ENCODE measurements around the gene SERPINA7. TPM values are rescaled to one million over a fixed set of nuclear protein-coding genes. Genes with fewer than 3 reads are reported as not detected.

SERPINA7 gene
- total and polyA plus RNA-seq, 2 of the 13 experiments (the other 11 are each of a cell fraction or from before 2014, with no cell fraction given), result 315 to 456 TPM

DNA sequence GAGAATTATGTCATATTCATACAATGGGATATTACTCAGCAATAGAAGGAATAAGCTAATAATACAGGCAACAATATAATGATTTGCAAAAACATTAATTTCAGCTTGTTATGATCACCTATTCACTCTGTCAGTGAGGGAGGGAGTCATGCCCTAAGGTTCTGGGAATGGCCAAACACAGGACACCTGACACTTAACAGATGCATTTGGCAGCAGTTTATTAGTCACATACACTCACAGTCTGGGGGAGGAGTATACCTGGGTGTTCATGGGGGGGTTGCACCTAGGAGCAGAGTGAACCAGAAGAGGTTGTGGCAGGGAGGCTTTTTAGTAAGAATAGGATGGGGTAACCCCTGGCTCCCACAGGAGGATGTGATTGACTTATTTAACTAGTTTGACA, 38.3 kb downstream of the SERPINA7 start:
- Histone ChIP-seq H3K9ac (ENCODE audit: insufficient read depth, low read depth, low read length) (no peak overlapping the region), H3K36me3 (replicated peaks in 1 of 2; ENCODE audit: control insufficient read depth in 1 of 2, insufficient read depth in 2 of 2, low read length in 2 of 2) (no peaks in the 10 kb centered on the region), H4K20me1 (ENCODE audit: insufficient read depth, low read length) (no peaks in the 10 kb centered on the region), H3K27me3 (ENCODE audit: control insufficient read depth in 1 of 2, insufficient read depth in 2 of 2, low read length in 2 of 2) (no peaks in the 10 kb centered on the region), H3K9me3 (ENCODE audit: low read length) (no peaks in the 10 kb centered on the region), H3K4me2 (ENCODE audit: low read depth, low read length) (peak overlapping the region; percentile 32; the same call in 1 of the 2 replicates), H2AFZ (ENCODE audit: low read length) (no peak overlapping the region), H3K79me2 (ENCODE audit: insufficient read depth, low read length) (no peaks in the 10 kb centered on the region), H3K27ac (ENCODE audit: extremely low read length, insufficient read depth, low read length) (no peak overlapping the region), H3K4me1 (ENCODE audit: insufficient read depth, low read length) (peaks cover 45% of the 10 kb centered on the region), H3K4me3 (replicated peaks in 1 of 3; ENCODE audit: insufficient read depth in 1 of 3, low read depth in 2 of 3, low read length in 3 of 3) (no peak overlapping the region)
- CTCF ChIA-PET (ENCODE audit: low intra/inter-chr PET ratio, low total read pairs), result no interaction called here
- POLR2A ChIA-PET, result no interaction called here
- ATAC-seq (no peak), DNase-seq (ENCODE audit: low spot score) (no peak), FAIRE-seq (no peak)
- TF ChIP-seq ZNF7 (CRISPR knock-in tag; IDR thresholded peaks at IDR 0.05), result no peak
- TF ChIP-seq ZEB1 (IDR thresholded peaks at IDR 0.05; ENCODE audit: insufficient replicate concordance, low read depth), result no peak
- TF ChIP-seq SIX4 (CRISPR knock-in tag; IDR thresholded peaks at IDR 0.05), result no peak
- no peak for TF ChIP-seq ZNF772 (CRISPR knock-in tag; IDR thresholded peaks at IDR 0.05)
- TF ChIP-seq, protein P1, sequence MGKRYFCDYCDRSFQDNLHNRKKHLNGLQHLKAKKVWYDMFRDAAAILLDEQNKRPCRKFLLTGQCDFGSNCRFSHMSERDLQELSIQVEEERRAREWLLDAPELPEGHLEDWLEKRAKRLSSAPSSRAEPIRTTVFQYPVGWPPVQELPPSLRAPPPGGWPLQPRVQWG (CRISPR knock-in tag; IDR thresholded peaks at IDR 0.05; ENCODE audit: borderline replicate concordance, low read depth), result no peak
- TF ChIP-seq NFKB2 (CRISPR knock-in tag; IDR thresholded peaks at IDR 0.05; ENCODE audit: borderline replicate concordance), result no peak
- no TSS peak for BruUV-seq (replicated peaks)
- in situ Hi-C loops (cut with HindIII; ENCODE audit: extremely low pct_ligation_motif_present, low pct_unique_long_range_greater_than_20kb) (no loop called here), intact Hi-C loops (cut with micrococcal nuclease; ENCODE audit: unreplicated experiment) (no loop called here)

DNA sequence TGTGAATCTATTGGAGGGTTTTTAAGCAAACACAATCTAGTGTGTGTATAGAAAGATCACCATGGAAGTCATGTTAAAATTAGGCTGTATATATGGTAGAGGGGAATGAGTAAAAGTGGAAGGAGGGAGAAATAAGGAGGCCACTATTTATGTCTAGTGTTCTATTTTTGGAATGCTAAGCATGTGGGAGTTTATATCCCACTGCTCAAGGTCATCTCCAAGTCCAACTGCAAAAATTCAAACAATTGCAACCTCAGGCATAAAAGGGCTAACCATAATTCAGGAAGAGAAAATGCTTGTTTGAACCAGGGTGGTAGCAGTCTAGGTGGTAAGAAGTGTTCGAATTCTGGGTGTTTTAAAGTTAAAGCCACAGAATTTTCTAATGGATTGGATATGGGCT, 39.2 kb downstream of the SERPINA7 start:
- H3K27me3 ChIP-seq (ENCODE audit: control insufficient read depth in 1 of 2, insufficient read depth in 2 of 2, low read length in 2 of 2), result no peaks in the 10 kb centered on the region
- H3K4me2 ChIP-seq (ENCODE audit: low read depth, low read length), result peak overlapping the region; percentile 23; the same call in 1 of the 2 replicates
- H3K4me3 ChIP-seq (replicated peaks in 1 of 3; ENCODE audit: insufficient read depth in 1 of 3, low read depth in 2 of 3, low read length in 3 of 3), result no peak overlapping the region
- no peaks in the 10 kb centered on the region for H3K79me2 ChIP-seq (ENCODE audit: insufficient read depth, low read length)
- H4K20me1 ChIP-seq (ENCODE audit: insufficient read depth, low read length), result no peaks in the 10 kb centered on the region
- no peak overlapping the region for H2AFZ ChIP-seq (ENCODE audit: low read length)
- ATAC-seq (peak; percentile 35), FAIRE-seq (no peak), DNase-seq (ENCODE audit: low spot score) (peak; percentile 45)
- no TSS peak for BruUV-seq (replicated peaks)
- intact Hi-C loops (cut with micrococcal nuclease; ENCODE audit: unreplicated experiment) (no loop called here), in situ Hi-C loops (cut with HindIII; ENCODE audit: extremely low pct_ligation_motif_present, low pct_unique_long_range_greater_than_20kb) (no loop called here)
- whole genome bisulfite sequencing (ENCODE audit: low lambda C conversion rate), result 6% methylated on average over 1 of the region's 1 CpG
- H3K36me3 ChIP-seq (replicated peaks in 1 of 2; ENCODE audit: control insufficient read depth in 1 of 2, insufficient read depth in 2 of 2, low read length in 2 of 2), result no peaks in the 10 kb centered on the region
- H3K9me3 ChIP-seq (ENCODE audit: low read length), result no peaks in the 10 kb centered on the region
- H3K4me1 ChIP-seq (ENCODE audit: insufficient read depth, low read length), result peaks cover 36% of the 10 kb centered on the region
- ChIA-PET POLR2A (no interaction called here), CTCF (ENCODE audit: low intra/inter-chr PET ratio, low total read pairs) (no interaction called here)
- H3K9ac ChIP-seq (ENCODE audit: insufficient read depth, low read depth, low read length), result no peak overlapping the region
- no peak overlapping the region for H3K27ac ChIP-seq (ENCODE audit: extremely low read length, insufficient read depth, low read length)
- TF ChIP-seq MAFK (conservative IDR thresholded peaks at IDR 0.05 in 1 of 2, IDR thresholded peaks at IDR 0.05 in 1 of 2; ENCODE audit: low read length in 2 of 2), result 0 out of 4 replicates have a peak, but pooled peaks of 1 of the 2 experiments have one; percentile 4
- TF ChIP-seq ZNF550 (CRISPR knock-in tag; IDR thresholded peaks at IDR 0.05; ENCODE audit: borderline replicate concordance), result no peak
- TF ChIP-seq DR1 (CRISPR knock-in tag; IDR thresholded peaks at IDR 0.05), result no peak
- TF ChIP-seq, protein P2, sequence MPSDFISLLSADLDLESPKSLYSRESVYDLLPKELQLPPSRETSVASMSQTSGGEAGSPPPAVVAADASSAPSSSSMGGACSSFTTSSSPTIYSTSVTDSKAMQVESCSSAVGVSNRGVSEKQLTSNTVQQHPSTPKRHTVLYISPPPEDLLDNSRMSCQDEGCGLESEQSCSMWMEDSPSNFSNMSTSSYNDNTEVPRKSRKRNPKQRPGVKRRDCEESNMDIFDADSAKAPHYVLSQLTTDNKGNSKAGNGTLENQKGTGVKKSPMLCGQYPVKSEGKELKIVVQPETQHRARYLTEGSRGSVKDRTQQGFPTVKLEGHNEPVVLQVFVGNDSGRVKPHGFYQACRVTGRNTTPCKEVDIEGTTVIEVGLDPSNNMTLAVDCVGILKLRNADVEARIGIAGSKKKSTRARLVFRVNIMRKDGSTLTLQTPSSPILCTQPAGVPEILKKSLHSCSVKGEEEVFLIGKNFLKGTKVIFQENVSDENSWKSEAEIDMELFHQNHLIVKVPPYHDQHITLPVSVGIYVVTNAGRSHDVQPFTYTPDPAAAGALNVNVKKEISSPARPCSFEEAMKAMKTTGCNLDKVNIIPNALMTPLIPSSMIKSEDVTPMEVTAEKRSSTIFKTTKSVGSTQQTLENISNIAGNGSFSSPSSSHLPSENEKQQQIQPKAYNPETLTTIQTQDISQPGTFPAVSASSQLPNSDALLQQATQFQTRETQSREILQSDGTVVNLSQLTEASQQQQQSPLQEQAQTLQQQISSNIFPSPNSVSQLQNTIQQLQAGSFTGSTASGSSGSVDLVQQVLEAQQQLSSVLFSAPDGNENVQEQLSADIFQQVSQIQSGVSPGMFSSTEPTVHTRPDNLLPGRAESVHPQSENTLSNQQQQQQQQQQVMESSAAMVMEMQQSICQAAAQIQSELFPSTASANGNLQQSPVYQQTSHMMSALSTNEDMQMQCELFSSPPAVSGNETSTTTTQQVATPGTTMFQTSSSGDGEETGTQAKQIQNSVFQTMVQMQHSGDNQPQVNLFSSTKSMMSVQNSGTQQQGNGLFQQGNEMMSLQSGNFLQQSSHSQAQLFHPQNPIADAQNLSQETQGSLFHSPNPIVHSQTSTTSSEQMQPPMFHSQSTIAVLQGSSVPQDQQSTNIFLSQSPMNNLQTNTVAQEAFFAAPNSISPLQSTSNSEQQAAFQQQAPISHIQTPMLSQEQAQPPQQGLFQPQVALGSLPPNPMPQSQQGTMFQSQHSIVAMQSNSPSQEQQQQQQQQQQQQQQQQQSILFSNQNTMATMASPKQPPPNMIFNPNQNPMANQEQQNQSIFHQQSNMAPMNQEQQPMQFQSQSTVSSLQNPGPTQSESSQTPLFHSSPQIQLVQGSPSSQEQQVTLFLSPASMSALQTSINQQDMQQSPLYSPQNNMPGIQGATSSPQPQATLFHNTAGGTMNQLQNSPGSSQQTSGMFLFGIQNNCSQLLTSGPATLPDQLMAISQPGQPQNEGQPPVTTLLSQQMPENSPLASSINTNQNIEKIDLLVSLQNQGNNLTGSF (CRISPR knock-in tag; IDR thresholded peaks at IDR 0.05), result no peak
- TF ChIP-seq, protein P3, sequence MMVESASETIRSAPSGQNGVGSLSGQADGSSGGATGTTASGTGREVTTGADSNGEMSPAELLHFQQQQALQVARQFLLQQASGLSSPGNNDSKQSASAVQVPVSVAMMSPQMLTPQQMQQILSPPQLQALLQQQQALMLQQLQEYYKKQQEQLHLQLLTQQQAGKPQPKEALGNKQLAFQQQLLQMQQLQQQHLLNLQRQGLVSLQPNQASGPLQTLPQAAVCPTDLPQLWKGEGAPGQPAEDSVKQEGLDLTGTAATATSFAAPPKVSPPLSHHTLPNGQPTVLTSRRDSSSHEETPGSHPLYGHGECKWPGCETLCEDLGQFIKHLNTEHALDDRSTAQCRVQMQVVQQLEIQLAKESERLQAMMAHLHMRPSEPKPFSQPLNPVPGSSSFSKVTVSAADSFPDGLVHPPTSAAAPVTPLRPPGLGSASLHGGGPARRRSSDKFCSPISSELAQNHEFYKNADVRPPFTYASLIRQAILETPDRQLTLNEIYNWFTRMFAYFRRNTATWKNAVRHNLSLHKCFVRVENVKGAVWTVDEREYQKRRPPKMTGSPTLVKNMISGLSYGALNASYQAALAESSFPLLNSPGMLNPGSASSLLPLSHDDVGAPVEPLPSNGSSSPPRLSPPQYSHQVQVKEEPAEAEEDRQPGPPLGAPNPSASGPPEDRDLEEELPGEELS (CRISPR knock-in tag; IDR thresholded peaks at IDR 0.05), result no peak

Measured in HepG2 (cell line).